ENCODE data around the gene COQ10A. TPM values are rescaled to one million over a fixed set of nuclear protein-coding genes. Genes with fewer than 3 reads are reported as not detected.

The COQ10A gene
- total RNA-seq, 1 experiment from 2014 or later = 24.4 TPM

GRCh38 chr12:56230432-56231183 lies 36.1 kb upstream of the COQ10A start:
- Mint-ChIP-seq H3K27me3 (ENCODE audit: low read depth) (peaks cover 28% of the 10 kb centered on the region), H3K4me3 (no peak overlapping the region), H3K27ac (no peak overlapping the region), H3K36me3 (peaks cover 5% of the 10 kb centered on the region; the same call in 1 of the 2 replicates), H3K9me3 (no peaks in the 10 kb centered on the region), H3K4me1 (peaks cover 6% of the 10 kb centered on the region; the same call in 1 of the 2 replicates)
- DNase-seq (ENCODE audit: low spot score) (peak; percentile 24), ATAC-seq (peak; percentile 38)
- ChIA-PET CTCF (interaction anchor here (0.5 to 2.0 kb wide), 10 partner anchors 9 to 85 kb away, joined by 3 to 14 read pairs (median 4); partner anchors contain the start of genes ANKRD52, CNPY2, COQ10A and RNF41), POLR2A (interaction anchor here (1.1 to 1.9 kb wide), 2 partner anchors 9 to 103 kb away, joined by 4 to 11 read pairs; partner anchors contain the start of genes ESYT1 and RNF41)
- TF ChIP-seq ZNF232 (CRISPR knock-in tag; IDR thresholded peaks at IDR 0.05) (no peak), ZNF281 (CRISPR knock-in tag; IDR thresholded peaks at IDR 0.05) (no peak), RORB (CRISPR knock-in tag; IDR thresholded peaks at IDR 0.05) (no peak), SP1 (CRISPR knock-in tag; conservative IDR thresholded peaks at IDR 0.05) (no peak), USF2 (CRISPR knock-in tag; IDR thresholded peaks at IDR 0.05) (no peak), ZNF219 (CRISPR knock-in tag; IDR thresholded peaks at IDR 0.05; ENCODE audit: borderline replicate concordance) (no peak), TEAD1 (CRISPR knock-in tag; IDR thresholded peaks at IDR 0.05) (no peak), OVOL2 (CRISPR knock-in tag; IDR thresholded peaks at IDR 0.05; ENCODE audit: borderline replicate concordance) (no peak), ATF1 (CRISPR knock-in tag; IDR thresholded peaks at IDR 0.05) (no peak), SOX15 (CRISPR knock-in tag; IDR thresholded peaks at IDR 0.05) (no peak)
- TF ChIP-seq, protein P1, sequence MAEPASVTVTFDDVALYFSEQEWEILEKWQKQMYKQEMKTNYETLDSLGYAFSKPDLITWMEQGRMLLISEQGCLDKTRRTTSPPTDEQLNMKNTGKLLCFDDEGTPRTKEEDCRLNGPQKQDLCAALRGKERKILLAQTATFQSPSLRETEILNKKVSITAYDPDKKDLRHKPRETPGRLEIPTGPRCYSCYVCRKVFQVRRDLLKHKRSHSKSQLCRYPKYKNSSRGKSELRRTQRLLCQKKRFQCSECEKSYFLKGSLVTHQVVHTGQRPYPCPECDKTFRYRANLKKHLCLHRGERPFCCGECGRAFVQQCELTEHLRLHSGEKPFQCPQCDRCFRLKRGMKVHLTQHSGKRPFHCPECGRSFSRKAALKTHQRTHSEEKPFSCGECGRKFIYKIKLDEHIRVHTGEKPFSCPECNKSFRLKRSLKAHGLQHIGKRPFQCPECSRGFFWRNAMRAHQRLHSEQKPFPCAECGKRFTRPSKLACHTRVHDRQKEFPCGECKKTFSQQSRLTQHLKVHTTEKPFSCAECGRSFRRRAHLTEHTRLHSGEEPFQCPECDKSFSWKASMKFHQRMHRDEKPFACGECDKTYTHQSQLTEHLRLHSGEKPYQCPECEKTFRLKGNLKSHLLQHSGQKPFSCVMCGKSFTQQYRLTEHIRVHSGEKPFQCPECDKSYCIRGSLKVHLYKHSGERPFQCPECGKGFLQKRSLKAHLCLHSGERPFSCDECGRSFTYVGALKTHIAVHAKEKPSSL (CRISPR knock-in tag; conservative IDR thresholded peaks at IDR 0.05) = no peak

DNA sequence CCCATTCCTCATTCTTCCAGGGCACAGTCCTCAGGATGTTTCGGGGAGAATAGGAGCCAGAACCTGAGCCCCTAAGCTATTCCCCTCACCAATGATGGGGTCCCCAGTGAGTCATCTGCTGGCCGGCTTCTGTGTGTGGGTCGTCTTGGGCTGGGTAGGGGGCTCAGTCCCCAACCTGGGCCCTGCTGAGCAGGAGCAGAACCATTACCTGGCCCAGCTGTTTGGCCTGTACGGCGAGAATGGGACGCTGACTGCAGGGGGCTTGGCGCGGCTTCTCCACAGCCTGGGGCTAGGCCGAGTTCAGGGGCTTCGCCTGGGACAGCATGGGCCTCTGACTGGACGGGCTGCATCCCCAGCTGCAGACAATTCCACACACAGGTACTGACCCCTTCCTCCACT lies 35.6 kb upstream of the COQ10A start:
- ChIA-PET CTCF (interaction anchor here (0.5 to 2.0 kb wide), 8 partner anchors 9 to 41 kb away, joined by 3 to 14 read pairs (median 4); partner anchors contain the start of genes ANKRD52, COQ10A, RNF41 and SMARCC2), POLR2A (interaction anchor here (1.1 to 1.9 kb wide), 2 partner anchors 9 to 103 kb away, joined by 4 to 11 read pairs; partner anchors contain the start of genes ESYT1 and RNF41)
- H3K4me3 Mint-ChIP-seq = no peak overlapping the region
- H3K9me3 Mint-ChIP-seq = no peaks in the 10 kb centered on the region
- DNase-seq (ENCODE audit: low spot score) (no peak), ATAC-seq (no peak)
- peaks cover 28% of the 10 kb centered on the region for H3K27me3 Mint-ChIP-seq (ENCODE audit: low read depth)
- peaks cover 2% of the 10 kb centered on the region; the same call in 1 of the 2 replicates for H3K36me3 Mint-ChIP-seq
- peaks cover 6% of the 10 kb centered on the region; the same call in 1 of the 2 replicates for H3K4me1 Mint-ChIP-seq
- H3K27ac Mint-ChIP-seq = no peak overlapping the region
- TF ChIP-seq TEAD1 (CRISPR knock-in tag; IDR thresholded peaks at IDR 0.05) (no peak), ZNF423 (CRISPR knock-in tag; IDR thresholded peaks at IDR 0.05) (no peak), ESRRA (CRISPR knock-in tag; IDR thresholded peaks at IDR 0.05; ENCODE audit: borderline replicate concordance) (no peak), ZNF396 (CRISPR knock-in tag; IDR thresholded peaks at IDR 0.05; ENCODE audit: borderline replicate concordance) (no peak), ZBTB21 (CRISPR knock-in tag; IDR thresholded peaks at IDR 0.05; ENCODE audit: borderline replicate concordance) (no peak), ATF6 (CRISPR knock-in tag; IDR thresholded peaks at IDR 0.05) (no peak), JAZF1 (CRISPR knock-in tag; IDR thresholded peaks at IDR 0.05) (no peak), ZNF219 (CRISPR knock-in tag; IDR thresholded peaks at IDR 0.05; ENCODE audit: borderline replicate concordance) (no peak), E2F1 (CRISPR knock-in tag; IDR thresholded peaks at IDR 0.05) (no peak)
